Spleen (tissue), 11 donors: Measurements from ENCODE around the gene ADGRL3. TPM values are rescaled to one million over a fixed set of nuclear protein-coding genes. Genes with fewer than 3 reads are reported as not detected.

ENCODE experiments used
- DNase-seq: peaks from one replicate; pipeline ENCODE4 v3.0.0-alpha.2; 2020
- H3K27ac ChIP-seq, 8 donors: fragments of 200-600 bp; sonication (generic) in 7 of 8; 1 replicate in 4 of 8; 2 replicates in 4 of 8; pipeline versions ENCODE4 v1.5.0 to v1.8.0; 2016 to 2021; ENCODE audit warnings: inconsistent platforms in 4 of 8, mild to moderate bottlenecking in 4 of 8, moderate library complexity in 1 of 8
- H3K27me3 ChIP-seq, 7 donors: fragments of 200-600 bp; sonication (generic) in 6 of 7; replicated peaks in 1 of 7; 1 replicate in 4 of 7; 2 replicates in 3 of 7; pipeline versions ENCODE4 v1.5.0 to v1.8.0; 2016 to 2021; ENCODE audit warnings: inconsistent platforms in 3 of 7, mild to moderate bottlenecking in 1 of 7
- H3K36me3 ChIP-seq, 6 donors: fragments of 200-600 bp; sonication (generic) in 5 of 6; 1 replicate in 4 of 6; 2 replicates in 2 of 6; pipeline versions ENCODE4 v1.5.0 to v1.8.0; 2016 to 2021; ENCODE audit warnings: inconsistent platforms in 2 of 6
- H3K4me1 ChIP-seq, 6 donors: fragments of 200-600 bp; sonication (generic) in 5 of 6; 1 replicate in 3 of 6; 2 replicates in 3 of 6; pipeline versions ENCODE4 v1.5.0 to v1.8.0; 2016 to 2021; ENCODE audit warnings: inconsistent platforms in 3 of 6
- H3K4me3 ChIP-seq, 8 donors: fragments of 200-600 bp; sonication (generic) in 7 of 8; 1 replicate in 4 of 8; 2 replicates in 4 of 8; pipeline versions ENCODE4 v1.5.0 to v1.8.0; 2016 to 2021; ENCODE audit warnings: inconsistent platforms in 4 of 8, mild to moderate bottlenecking in 4 of 8, moderate library complexity in 2 of 8
- H3K9me3 ChIP-seq, 8 donors: fragments of 200-600 bp; sonication (generic) in 7 of 8; 1 replicate in 4 of 8; 2 replicates in 4 of 8; pipeline versions ENCODE4 v1.5.0 to v1.8.0; 2016 to 2021; ENCODE audit warnings: inconsistent platforms in 4 of 8
- CTCF ChIP-seq, 11 experiments: fragments of 200-600 bp in 7 of 11; fragments of 450-650 bp in 4 of 11; sonication (generic) in 4 of 11; IDR thresholded peaks in 8 of 11; conservative IDR thresholded peaks in 3 of 11; 1 replicate in 7 of 11; 2 replicates in 4 of 11; pipeline versions ENCODE4 v1.4.0 to v1.8.0; 2016 to 2021; ENCODE audit warnings: antibody characterized with exemption in 11 of 11, inconsistent platforms in 4 of 11, mild to moderate bottlenecking in 1 of 11
- POLR2A ChIP-seq, 3 donors: fragments of 450-650 bp; IDR thresholded peaks; one replicate each; pipeline ENCODE4 v1.5.1; 2017; ENCODE audit warnings: antibody characterized with exemption in 3 of 3, mild to moderate bottlenecking in 1 of 3
- POLR2AphosphoS5 ChIP-seq, 3 donors: sonication (generic); formaldehyde crosslinking; IDR thresholded peaks; one replicate each; pipeline ENCODE4 v1.5.1; 2017; ENCODE audit warnings: antibody characterized with exemption in 3 of 3
- WGBS, 5 donors: extraction: QIAGEN DNeasy Blood & Tissue Kit in 3 of 5; methylation state at CpG; one replicate each; pipeline versions ENCODE4 v1.1.5 to v1.1.7; 2013 to 2018; 5-methylcytosine and 5-hydroxymethylcytosine counted together
- intact Hi-C: fragments of 100-400 bp; cut with DNase I; formaldehyde crosslinking; loops from one replicate; pipeline ENCODE4 v1.15.0; 2023; ENCODE audit warnings: low total_unique reads
- polyA plus RNA-seq, 3 donors: library from polyadenylated mRNA; stranded (reverse); fragments of 200-250 nt; gene quantifications; one replicate each; pipeline ENCODE4 v1.2.1, GENCODE V29; 2013
- small RNA-seq, 4 donors: library from RNA; depleted of rRNA; stranded (forward); fragments of <200 nt; gene quantifications; one replicate each; pipeline ENCODE3, GENCODE V24; 2016
- total RNA-seq, 7 donors: library from RNA; depleted of rRNA in 3 of 7; stranded (reverse); fragments of >200 nt in 3 of 7; fragmentation: NEBNext Ultra II Directional in 4 of 7; extraction: Animal tissue kit (Norgen Biotek cat#: 25700) in 4 of 7; gene quantifications; one replicate each; pipeline versions ENCODE4 v1.1.0 to v1.2.1, GENCODE V29; 2016 to 2021
- donor health status: healthy with polysubstance abuse.
- donor health status: DM: no; HTN: no; CAD: no; lungs with moderate emphysema.
- donor health status: DM: no; HTN: no; CAD: no.
- donor health status: Bipolar disorder and iron deficiency.
- donor health status: healthy.
- donor health status: DM: no; HTN: no; CAD: no.
- donor health status: DM: yes; HTN: yes; CAD: no.

The ADGRL3 gene
- total and polyA plus RNA-seq, 10 donors = 0.09 to 0.92 (median 0.46) TPM; not detected in 1

DNA sequence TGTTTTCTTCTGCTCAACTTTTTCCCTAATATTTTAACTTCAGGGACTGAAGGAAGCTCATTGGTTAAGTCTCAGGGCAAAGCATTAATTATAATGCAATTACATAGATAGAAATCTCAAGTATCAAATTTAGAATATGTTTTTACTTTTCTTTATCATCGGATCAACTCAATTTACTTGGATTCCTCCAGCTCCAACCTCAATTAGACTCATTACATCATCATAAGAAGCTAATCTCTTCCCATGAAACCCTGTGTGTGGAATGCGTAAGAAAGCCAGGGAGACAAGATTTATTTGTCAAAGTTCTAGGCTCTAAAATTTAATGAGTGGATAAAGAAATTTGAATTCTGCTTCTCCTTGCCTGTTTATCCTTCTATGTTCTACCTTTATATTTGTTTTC lies 918.4 kb downstream of the ADGRL3 start:
- intact Hi-C loops = no loop called here
- H3K4me1 ChIP-seq = no peaks in the 10 kb centered on the region
- no peak overlapping the region for H3K27ac ChIP-seq
- TF ChIP-seq CTCF (IDR thresholded peaks at IDR 0.05 in 8 of 11, conservative IDR thresholded peaks at IDR 0.05 in 3 of 11) = no peak
- no peak for TF ChIP-seq POLR2AphosphoS5 (IDR thresholded peaks at IDR 0.05)
- no peak for TF ChIP-seq POLR2A (IDR thresholded peaks at IDR 0.05)
- no peaks in the 10 kb centered on the region for H3K27me3 ChIP-seq
- DNase-seq = no peak
- H3K4me3 ChIP-seq = no peak overlapping the region
- WGBS, 5 donors = 89 to 95% (median 92%) methylated on average over 2 of the region's 2 CpGs
- H3K9me3 ChIP-seq = peaks cover 0 to 6% (median 0%) of the 10 kb centered on the region in 8 donors
- no peaks in the 10 kb centered on the region for H3K36me3 ChIP-seq

DNA sequence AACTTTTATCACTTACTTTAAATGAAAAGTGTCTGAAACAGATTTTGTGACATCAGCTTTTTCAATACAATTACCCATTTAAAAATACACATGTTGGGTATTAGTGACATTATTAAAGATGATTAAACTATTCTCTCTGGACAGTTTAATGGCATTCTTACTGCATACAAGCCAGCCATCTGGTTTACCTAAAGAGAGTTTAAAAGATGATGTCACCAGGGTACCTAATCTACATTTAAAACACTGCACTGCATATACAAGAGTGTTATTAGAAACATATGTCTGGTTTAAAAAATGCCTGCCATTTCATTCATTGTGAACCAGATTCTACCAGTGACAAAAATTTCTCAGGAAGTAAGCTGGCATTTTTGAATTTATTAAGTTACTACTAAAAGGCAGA lies 919.1 kb downstream of the ADGRL3 start:
- TF ChIP-seq POLR2A (IDR thresholded peaks at IDR 0.05) (no peak), POLR2AphosphoS5 (IDR thresholded peaks at IDR 0.05) (no peak), CTCF (IDR thresholded peaks at IDR 0.05 in 8 of 11, conservative IDR thresholded peaks at IDR 0.05 in 3 of 11) (no peak)

GRCh38 chr4:62126064-62126732 lies 926.1 kb downstream of the ADGRL3 start:
- Histone ChIP-seq H3K4me3 (no peak overlapping the region), H3K27me3 (no peaks in the 10 kb centered on the region), H3K9me3 (peaks cover 0 to 33% (median 14%) of the 10 kb centered on the region in 8 donors), H3K27ac (no peak overlapping the region), H3K36me3 (no peaks in the 10 kb centered on the region), H3K4me1 (no peaks in the 10 kb centered on the region)
- intact Hi-C loops = no loop called here
- TF ChIP-seq CTCF (IDR thresholded peaks at IDR 0.05 in 8 of 11, conservative IDR thresholded peaks at IDR 0.05 in 3 of 11) (no peak), POLR2AphosphoS5 (IDR thresholded peaks at IDR 0.05) (no peak), POLR2A (IDR thresholded peaks at IDR 0.05) (no peak)
- no peak for DNase-seq

More for the DNA sequence above, 919.1 kb downstream of the ADGRL3 start:
- H3K4me3 ChIP-seq = no peak overlapping the region
- intact Hi-C loops = no loop called here
- peaks cover 0 to 12% (median 1%) of the 10 kb centered on the region in 8 donors for H3K9me3 ChIP-seq
- no peaks in the 10 kb centered on the region for H3K36me3 ChIP-seq
- H3K4me1 ChIP-seq = no peaks in the 10 kb centered on the region
- no peak for DNase-seq
- no peaks in the 10 kb centered on the region for H3K27me3 ChIP-seq
- H3K27ac ChIP-seq = no peak overlapping the region

Small RNA genes lying within 50 kb of the gene (small RNA-seq; reads per million reads assigned to genes)
- 0 reads per million in 4 donors for gene RF00019
